COR-L47 (cell line): ENCODE data around the gene TRPC5OS.

Source experiments
- DNase-seq: peaks from one replicate; lab custom pipeline; 2025; lab: John Stamatoyannopoulos, UW

The TRPC5OS gene

DNA sequence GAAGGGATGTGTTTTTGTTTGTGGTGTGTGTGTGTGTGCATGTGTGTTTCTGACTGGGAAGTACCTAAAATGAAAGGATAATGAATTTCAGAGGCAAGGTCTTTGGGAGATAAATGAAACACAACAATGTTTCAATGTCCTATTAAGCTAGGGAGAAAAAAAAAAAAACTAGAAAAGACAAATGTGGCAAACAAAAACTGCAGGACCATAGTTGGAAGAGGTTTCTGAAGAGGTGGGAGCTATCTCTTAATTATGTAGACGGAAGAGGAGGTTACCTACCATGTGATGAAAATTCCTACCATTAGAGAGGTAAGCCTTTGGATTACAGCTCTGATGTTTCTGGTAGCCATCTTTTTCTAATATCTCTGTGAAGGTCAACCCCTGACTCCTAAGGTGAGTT, at the start of gene TRPC5OS:
Gene TRPC5OS, plus strand, starts transcription at position 301 of the 400 bp plus-strand sequence. CDS start 25,669 bp downstream, outside the sequence.
- DNase-seq = no peak

DNA sequence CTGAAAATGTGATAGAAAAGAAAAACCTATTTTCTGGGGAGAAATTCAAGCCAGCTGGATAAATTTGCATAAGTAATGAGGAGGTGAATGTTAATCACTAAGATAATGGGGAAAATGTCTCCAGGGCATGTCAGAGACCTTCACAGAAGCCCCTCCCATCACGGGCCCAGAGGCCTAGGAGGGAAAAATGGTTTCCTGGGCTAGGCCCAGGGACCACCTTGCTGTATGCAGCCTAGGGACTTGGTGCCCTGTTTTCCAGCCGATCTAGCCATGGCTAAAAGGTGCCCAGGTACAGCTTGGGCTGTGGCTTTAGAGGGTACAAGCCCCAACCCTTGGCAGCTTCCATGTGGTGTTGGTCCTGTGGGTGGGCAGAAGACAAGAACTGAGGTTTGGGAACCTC, 46.6 kb upstream of the TRPC5OS start:
- DNase-seq = no peak

DNA sequence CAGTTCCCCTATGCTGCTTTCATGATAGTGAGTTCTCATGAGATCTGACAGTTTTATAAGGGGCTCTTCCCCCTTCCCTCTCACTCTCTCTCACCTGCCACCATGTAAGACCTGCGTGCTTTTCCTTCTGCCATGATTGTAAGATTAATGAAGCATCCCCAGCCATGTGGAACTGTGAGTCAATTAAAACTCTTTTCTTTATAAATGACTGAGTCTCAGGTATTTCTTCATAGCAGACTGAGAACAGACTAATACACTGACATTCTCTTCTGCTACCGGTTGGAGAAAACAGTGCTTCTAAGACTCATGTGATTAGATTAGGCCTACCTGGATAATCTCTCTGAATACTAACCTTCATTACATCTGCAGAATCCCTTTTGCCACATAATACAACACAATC, 45.4 kb upstream of the TRPC5OS start:
- no peak for DNase-seq

DNA sequence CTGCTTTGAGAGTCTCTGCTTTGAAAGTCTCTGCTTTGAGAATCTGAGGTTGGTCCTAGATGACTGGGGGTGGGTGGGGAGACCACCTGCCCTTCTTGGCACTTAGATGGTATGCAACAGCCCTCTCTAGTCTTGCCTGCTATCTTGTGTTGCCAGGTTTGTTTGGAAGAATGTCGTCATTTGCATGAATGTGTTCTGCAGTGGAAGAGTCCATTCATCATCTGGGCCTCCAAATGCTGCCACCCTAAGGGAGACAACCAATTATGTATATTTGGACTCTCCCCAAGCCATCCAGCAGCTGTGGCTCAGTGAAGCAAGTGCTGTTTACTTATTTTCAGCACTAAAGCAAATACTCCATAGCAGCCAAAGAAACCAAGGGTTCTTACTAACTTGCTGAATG, 44.6 kb upstream of the TRPC5OS start:
- DNase-seq = peak; percentile 9

DNA sequence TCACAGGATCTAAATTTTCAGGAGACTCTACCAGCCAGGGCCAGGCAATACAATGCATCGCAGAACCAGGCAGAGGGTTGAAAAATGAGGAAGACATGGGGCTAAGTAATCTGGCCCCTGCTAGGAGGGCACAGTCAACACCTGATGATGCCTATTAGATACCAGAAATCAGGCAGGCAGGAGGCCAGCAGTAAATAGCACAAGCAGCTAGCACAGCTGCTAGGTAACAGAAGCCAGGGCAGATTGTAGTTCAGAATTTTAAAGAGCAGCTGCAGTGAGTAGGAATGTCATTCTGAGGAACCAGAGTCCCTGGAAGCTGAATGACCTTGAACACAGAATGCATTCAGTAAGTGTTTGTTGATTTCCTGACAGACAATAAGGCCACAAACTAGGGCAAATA, 38.8 kb upstream of the TRPC5OS start:
- DNase-seq = peak; percentile 7

DNA sequence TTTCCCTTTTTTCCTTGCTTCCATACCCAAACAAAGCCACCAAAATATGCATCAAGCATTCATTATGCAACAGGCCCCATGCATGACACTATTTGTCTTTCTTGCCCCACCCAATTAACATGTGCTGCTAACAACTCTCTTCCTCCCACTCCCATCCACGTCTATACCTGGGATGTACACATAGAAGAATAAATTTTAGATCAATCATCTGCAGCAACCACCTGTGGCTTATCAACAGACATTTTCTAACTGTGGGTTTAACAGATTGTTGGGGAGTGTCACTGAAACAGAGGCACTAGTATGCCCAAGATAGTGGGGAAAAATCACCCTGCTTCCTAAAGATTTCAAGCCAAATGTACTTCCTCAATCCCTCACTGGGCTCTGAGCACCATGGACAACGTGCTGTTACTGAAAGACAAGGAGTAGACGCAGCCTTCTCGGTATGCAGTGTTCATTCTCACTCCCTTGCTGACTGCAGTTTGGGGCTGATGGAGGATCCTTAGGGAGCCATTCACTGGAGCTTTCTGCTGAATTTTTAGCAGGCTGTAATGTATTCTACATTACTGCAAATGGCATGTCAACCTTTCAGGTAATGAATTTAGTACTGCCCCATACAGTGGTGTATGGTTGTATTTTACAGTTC, 28.4 kb upstream of the TRPC5OS start:
- no peak for DNase-seq

DNA sequence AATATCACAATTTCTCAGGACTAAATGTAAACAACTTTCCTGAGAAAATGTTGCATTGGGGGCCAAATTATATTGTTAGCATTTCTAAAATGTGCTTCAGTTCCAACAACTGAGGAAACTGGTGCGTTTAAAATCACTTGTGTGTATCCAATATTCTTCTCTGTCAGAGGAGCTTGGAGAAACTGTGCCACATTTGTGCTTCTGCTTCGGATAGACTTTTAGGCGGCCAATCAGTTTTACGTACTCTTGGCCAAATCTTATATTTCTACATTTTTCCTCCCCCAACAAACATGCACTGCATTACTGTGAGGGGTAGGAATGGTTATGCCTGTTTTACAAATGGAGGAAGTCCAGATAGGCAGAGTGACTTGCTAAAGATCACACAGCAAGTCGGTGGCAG, 27.4 kb upstream of the TRPC5OS start:
- DNase-seq = no peak

DNA sequence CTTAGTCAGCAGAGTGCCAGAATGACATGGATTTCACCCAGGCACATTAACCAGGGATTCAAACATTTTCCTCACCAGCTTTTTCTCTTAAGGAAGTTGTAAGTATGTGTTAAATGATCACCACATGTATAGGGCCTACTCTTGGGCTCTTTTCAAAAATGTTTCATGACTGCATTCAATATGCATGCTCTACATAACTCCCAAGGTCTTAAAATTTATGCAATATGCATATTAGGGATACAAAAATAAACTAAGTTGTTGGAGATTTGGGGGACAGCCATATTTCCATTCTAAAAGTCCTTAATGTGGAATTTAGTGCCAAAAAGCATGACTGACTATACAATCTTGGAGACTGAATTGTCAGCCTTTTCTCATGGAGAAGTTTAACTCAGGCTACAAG, 25.0 kb upstream of the TRPC5OS start:
- DNase-seq = no peak

DNA sequence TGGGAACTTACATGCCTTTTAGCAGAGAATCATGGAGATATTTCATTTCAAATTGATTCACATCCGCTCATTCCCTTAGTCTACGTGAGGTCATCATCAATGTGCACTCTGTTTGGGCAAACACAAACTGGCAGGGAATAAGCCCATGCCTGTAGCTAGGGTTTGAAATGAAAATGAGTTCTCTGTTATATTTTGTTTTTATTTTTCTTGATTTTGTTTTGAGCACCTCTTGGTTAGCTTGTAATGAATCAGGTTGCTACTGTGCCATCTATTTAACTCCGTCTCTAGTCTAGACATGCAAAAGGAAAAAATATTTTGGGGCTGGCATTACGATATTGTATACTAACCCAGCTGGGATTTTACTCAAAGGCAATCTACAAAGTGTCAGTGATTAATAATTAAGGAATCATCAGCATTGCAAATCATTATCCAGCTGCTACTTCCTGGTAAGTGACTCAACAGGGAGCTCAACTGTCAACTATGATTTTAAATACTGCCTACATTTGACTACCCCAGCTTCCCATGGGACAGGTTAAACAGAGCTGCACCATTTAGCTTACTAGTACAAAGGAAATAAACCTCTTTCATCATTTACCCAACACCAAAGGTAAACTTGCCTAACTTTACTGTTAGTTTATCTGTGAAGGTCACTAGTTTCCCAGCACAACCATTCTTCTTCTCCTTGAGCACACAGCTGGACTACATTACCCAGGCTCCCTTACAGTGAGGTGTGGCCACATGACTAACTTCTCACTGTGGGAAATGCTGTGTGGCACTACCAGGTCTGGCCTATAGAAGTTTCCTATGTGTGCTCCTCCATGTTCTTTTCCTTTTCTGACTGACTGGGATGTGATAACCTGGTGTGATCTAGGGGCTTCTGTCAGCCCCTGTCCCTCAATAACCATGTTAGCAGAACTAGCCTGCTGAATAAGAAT, 21.2 kb upstream of the TRPC5OS start:
- no peak for DNase-seq

DNA sequence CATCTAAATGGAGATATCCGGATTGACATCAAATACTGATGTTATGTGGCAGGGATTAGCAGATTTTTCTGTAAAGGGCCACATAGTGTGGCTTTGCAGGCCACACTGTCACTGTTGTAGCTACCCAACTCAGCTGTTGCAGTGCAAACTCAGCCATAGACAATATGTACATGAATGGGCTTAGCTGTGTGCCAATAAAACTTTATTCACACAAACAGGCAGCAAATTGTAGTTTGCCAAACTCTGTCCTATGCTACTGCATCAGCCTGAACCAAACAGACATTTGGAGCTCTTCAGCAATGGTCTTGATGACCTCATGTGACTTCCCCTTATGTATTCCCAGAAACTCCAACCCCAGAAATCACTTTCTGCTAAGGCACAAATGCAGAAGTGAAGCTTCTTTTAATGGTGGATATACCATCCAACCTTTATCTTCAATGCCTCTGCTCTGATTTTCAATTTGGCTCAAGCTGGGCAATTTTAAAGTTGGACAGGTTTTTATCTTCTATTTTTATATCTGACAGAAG, 18.4 kb upstream of the TRPC5OS start:
- DNase-seq = no peak

DNA sequence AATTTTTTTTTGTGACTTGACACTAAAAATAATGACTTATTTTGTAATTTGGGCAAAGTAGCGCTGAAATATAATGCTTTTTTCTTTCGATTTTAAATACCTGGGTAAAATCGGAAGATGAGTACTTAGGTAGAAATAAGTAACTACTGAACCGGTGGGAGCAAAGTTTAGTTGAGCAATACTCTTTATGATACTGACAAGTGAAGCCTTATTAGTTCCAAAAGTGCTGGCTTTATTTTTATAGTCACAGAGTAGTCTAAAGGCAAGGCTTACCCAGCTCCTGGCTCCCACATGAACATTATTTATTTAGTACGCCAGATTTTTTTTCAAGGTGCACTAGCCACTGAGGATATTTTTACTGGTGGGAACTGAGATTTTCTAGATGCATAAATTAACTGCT, 14.4 kb upstream of the TRPC5OS start:
- DNase-seq = no peak

DNA sequence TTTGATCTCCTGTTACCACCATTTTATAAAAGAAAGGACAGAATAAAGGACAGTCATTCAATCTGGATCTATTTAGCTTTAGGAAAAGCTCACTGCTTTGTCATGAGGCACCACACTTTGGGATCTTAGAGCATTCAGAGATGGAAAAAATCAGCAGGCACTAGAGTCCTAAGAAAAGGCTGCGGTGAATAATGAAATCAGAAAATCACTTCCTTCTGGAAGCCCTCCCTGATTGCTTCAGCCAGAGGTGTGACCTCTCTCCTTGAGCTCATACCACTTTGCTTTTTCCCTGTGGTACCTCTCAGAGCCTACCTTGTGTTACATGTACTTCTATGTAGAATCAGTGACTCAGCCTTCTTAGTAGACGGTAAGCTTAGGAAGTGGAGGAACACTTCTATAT, 8.7 kb upstream of the TRPC5OS start:
- DNase-seq = no peak

DNA sequence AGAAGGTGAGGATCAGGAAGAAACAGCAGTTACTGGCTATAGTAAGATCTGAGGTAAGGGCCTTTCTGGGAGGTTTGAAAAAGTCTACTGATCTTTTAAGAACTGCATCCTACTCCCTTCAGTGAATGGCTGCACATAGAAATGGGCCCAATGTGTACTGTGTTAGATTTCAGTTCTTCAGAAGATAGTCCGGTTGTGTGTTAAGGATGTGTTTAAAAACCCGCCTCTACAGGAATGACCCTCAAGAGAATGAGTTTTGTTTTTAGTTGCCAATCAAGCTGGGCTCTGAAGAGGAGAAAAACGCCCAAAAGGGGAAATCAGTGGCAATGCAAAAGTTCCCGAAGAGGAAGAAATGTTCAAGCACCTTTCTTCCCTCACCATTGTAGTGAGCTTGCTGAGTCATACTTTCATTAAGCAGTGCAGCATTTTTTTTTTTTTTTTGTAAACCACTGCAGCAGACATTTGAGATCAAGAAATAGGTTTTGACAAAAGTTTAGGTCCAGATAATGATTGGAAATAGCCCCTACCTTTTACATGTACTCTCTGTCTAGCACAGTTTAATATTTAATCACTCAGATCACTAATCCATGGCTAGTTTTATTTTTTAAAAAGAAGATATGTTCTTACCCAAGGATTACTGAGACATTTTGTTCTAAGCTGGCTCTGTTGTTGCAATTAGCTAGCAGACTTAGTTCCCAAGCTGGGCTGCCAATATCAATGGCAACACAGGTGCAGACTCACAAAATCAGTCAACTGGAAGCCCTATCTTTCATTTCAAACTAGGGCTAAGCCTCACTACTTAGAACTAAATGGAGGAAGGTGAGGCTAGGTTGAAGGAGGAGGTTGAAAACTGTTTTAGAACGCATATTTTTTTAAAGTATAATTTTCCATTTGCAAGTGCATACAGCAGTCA, 7.0 kb upstream of the TRPC5OS start:
- no peak for DNase-seq

DNA sequence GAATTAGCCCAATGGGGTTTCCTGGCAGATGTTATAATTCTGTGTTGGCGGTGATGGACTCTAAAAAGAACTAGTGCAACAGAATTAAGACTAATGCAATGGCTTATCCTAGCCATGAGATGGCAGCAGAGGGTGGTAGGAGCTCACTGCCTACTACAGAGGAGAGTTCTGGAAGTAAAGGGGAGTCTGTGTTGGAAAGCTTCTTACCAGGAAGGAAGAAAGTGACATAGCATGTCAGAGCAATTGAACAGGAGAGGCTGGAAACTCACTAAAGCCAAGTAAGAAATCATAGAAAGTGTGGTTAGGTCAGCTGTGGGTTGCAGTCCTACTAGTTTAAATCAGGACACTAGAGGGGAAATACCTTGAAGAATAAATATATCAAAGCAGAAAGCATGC, 6.3 kb upstream of the TRPC5OS start:
- no peak for DNase-seq

DNA sequence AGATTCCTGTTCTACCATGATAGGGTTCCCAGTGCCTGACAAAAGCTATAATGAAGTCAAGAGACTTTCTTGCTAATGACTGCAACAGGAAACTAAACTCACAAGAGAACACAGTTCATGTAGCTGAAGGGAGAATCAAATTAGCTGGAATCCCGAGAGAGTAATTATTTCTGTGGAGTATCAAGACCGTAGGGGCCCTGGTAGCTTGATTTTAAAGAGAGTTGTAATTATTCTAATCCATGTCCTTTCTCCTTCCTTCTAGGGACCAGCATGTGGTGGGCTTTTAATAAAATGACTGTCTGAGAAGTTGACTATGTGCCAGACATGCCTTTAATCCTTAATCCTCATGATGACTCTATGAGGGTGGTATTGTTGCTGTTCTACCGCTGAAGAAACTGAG, 1.7 kb upstream of the TRPC5OS start:
- no peak for DNase-seq

DNA sequence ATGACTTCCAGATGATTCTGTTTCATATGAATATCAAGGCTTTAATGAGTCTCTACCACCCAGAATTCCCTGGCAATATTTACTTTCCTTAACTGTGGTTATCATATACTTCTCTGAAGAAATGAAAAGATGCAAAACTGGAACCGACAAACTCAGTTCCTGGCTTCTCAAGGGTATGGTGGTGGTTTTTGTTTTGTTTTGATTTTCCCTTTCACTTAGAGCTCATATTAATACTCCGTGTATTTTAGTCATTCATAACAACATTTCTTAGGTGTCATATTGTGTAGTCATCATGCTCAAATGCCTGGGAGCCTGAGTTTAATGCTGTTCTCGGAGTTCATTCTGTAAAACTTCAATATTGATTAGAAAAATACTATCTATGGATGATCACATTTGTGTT, 665 bp downstream of the TRPC5OS start:
- DNase-seq = no peak

DNA sequence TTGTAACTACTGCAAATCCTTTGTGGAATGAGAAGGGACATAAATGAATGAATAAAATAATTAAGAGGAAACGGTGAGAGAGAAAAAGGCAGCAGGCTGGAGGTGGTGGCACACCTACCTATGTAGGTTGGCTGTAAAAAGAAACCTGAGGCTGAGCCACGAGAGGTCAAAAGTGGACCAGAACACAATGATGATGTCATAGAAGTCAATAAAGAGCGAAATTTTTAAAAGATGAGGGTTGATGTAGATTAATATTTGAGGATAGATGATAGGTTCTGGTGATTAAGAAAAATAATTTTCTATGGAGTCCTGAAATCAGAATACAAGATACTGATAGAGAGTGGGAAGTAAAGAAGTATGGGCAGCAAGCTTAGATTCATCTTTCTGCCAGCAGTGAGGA, 1.7 kb downstream of the TRPC5OS start:
- no peak for DNase-seq

DNA sequence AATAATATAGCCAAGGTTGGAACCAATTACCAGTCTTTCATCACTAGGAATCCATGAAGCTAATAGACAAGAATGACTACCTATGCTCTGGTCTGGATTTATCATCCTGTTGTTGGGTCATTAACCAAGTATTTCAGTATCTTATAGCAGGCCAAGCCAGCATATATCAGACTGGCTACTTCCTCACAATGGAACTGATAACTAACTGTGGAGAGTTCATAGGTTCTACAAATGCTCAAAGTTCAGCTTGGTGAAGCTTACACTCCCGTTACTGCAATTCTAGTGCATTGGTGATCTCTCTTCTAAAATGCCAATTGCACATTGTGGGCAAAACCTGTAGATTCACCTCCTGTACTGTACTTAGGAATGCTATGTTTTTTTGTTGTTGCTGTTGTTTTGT, 4.8 kb downstream of the TRPC5OS start:
- no peak for DNase-seq

DNA sequence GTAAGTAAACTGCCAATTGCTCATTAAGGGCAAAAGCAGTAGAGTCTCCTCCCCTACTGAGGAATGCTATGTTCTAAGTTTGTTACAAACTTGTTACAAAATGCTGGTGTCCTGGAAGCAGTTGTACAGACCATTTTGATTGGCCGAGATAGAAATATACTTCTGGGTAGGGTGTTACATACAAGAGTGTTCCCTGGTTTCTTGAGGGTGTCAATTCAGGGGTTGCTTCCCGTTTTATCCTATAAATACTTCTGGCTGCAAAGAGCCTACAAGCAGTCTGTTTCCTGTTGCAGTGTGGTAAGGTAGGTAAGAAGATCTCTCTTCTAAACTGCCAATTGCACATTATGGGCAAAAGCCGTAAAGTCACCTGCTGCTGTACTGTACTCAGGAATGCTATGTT, 5.7 kb downstream of the TRPC5OS start:
- DNase-seq = no peak

DNA sequence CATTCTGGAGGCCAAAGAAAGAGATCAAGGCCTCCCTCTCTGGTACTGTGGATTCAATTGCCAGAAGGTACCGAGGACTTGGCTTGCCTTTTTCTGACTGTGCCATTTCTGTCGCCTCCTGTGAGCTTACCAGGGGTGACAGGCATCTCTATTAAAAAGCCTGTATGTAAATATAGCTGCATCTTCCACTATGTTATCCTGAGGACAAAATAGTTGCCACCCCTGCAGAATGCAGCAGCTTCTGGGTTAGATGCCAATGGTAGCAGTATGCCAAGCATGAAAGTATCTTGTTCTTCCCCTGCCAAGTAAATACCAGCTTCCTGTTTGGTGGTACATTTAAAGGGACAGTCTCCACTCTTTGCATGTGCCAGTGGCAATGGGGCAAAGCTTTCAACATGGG, 10.7 kb downstream of the TRPC5OS start:
- no peak for DNase-seq

DNA sequence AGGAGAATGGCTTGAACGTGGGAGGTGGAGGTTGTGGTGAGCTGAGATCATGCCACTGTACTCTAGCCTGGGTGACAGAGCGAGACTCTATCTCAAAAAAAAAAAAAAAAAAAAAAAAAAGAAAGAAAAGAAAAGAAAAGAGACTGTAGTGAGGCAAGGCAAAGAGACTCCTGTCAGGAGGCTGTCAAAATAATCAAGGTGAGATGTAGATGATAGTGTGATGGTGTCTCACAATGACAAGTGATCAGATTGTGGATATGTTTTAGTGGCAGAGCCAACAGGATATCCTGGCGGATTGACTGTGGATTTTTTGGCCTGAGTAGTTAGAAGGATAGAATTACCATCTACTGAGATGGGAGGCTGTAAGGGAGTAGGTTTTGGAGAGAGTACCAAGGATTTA, 12.6 kb downstream of the TRPC5OS start:
- no peak for DNase-seq

DNA sequence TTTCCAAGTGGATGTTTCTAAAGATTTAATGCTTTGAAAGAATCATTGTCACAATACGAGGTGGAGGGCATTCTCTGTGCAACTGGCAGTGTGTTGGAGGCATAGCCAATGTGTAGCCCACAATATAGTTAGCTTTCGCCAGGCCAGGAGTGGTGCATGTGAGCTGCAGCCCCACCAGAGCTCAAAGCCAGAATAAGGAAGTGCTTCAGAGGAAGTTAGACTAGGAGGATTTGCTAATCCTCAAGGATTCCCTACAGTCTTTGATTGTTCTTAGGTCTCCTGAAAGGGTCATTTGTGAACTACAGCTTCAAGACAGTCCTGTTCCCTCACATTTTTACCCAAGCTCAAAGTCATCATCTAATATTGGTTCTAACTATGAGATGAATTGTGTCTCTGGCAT, 16.4 kb downstream of the TRPC5OS start:
- DNase-seq = no peak
